Activated CD4-positive, CD25-positive, alpha-beta regulatory T cell treated with anti-CD3 and anti-CD28 coated beads, Interleukin-2, amount 50 U/mL, for 16 hours (primary cell): ENCODE data around the gene TFDP1.

Source experiments
- DNase-seq: peaks from one replicate; pipeline ENCODE4 v3.0.0-alpha.2; 2020; ENCODE audit warnings: low read depth, low spot score

The TFDP1 gene

GRCh38 chr13:113632706-113633484 is 48.3 kb downstream of the TFDP1 start:
- DNase-seq: no peak

- no peak for DNase-seq
Measured at GRCh38 chr13:113633485-113633873, 48.9 kb downstream of the TFDP1 start.

GRCh38 chr13:113634279-113635047 is 49.9 kb downstream of the TFDP1 start:
- no peak for DNase-seq

GRCh38 chr13:113635048-113635420 is 50.5 kb downstream of the TFDP1 start:
- DNase-seq: no peak

GRCh38 chr13:113635709-113636108 is 51.2 kb downstream of the TFDP1 start:
- DNase-seq: no peak

- DNase-seq: no peak
Measured at GRCh38 chr13:113636266-113636963, 51.9 kb downstream of the TFDP1 start.

GRCh38 chr13:113637262-113638160 is 53.0 kb downstream of the TFDP1 start:
- DNase-seq: no peak

GRCh38 chr13:113638173-113638746 is 53.7 kb downstream of the TFDP1 start:
- DNase-seq: no peak

- no peak for DNase-seq
Measured at GRCh38 chr13:113638806-113639205, 54.3 kb downstream of the TFDP1 start.

GRCh38 chr13:113639616-113640262 is 55.2 kb downstream of the TFDP1 start:
- DNase-seq: no peak

- DNase-seq: no peak
Measured at GRCh38 chr13:113641426-113641825, 56.9 kb downstream of the TFDP1 start.

- no peak for DNase-seq
Measured at GRCh38 chr13:113642563-113642962, 58.0 kb downstream of the TFDP1 start.

- DNase-seq: no peak
Measured at GRCh38 chr13:113643593-113643992, 59.0 kb downstream of the TFDP1 start.

GRCh38 chr13:113644800-113645199 is 60.2 kb downstream of the TFDP1 start:
- no peak for DNase-seq

- DNase-seq: no peak
Measured at GRCh38 chr13:113645329-113645728, 60.8 kb downstream of the TFDP1 start.

- DNase-seq: no peak
Measured at GRCh38 chr13:113646376-113646775, 61.8 kb downstream of the TFDP1 start.

GRCh38 chr13:113646921-113647340 is 62.4 kb downstream of the TFDP1 start:
- DNase-seq: no peak

GRCh38 chr13:113647351-113648215 is 63.0 kb downstream of the TFDP1 start:
- no peak for DNase-seq

- DNase-seq: no peak
Measured at GRCh38 chr13:113648216-113648610, 63.7 kb downstream of the TFDP1 start.

GRCh38 chr13:113649212-113649611 is 64.7 kb downstream of the TFDP1 start:
- DNase-seq: no peak
